GM19193 (cell line): ENCODE measurements around the gene GPR160.

Experiments
- POLR2A ChIP-seq: IDR thresholded peaks from 4 replicates; pipeline ENCODE4 v1.6.1; 2011; ENCODE audit not compliant: insufficient read depth, insufficient read length; ENCODE audit errors: extremely low read depth

Gene GPR160

DNA sequence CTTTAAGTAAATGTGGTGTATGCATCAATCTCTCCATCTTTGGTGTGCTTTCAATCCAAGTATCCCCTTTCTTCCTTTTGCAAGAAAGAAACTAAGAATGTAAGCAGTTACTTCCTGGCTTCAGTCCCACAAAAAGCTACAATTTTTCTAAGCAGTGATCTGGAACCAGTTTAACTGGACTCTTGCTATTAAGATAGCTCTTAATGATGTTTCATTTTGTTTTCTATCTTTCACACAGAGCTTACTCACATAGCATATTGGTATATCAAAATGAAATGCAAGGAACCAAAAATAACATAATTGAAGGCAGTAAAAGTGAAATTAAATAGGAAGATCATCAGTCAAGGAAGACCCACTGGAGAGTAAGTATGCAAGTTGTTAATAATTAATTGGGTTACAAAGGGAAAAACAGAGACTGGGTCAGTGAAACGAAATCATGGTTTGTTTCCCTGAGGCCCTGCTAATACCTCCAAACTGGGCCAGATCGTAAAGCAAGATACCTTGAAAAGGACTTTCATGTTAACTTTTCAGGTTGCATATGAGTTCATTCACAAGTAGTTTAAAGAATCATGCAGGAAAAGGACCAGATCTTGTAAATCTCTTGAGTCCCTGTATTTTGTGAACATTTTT is 41.9 kb downstream of the GPR160 start:
- no peak for TF ChIP-seq POLR2A

DNA sequence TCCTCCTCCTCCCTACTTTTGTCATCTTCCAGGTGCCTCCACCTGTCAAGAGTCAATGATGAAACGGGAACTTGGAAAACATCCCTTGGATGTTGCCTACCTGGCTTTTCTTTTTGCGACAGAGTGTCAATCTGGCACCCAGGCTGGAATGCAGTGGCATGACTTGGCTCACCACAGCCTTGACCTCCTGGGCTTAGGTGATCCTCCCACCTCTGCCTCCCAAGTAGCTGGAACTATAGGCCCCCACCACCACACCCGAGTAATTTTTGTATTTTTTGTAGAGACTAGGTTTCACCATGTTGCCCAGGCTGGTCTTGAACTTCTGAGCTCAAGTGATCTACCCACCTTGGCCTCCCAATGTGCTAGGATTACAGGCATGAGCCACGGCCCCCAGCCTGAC is 42.8 kb downstream of the GPR160 start:
- no peak for TF ChIP-seq POLR2A

DNA sequence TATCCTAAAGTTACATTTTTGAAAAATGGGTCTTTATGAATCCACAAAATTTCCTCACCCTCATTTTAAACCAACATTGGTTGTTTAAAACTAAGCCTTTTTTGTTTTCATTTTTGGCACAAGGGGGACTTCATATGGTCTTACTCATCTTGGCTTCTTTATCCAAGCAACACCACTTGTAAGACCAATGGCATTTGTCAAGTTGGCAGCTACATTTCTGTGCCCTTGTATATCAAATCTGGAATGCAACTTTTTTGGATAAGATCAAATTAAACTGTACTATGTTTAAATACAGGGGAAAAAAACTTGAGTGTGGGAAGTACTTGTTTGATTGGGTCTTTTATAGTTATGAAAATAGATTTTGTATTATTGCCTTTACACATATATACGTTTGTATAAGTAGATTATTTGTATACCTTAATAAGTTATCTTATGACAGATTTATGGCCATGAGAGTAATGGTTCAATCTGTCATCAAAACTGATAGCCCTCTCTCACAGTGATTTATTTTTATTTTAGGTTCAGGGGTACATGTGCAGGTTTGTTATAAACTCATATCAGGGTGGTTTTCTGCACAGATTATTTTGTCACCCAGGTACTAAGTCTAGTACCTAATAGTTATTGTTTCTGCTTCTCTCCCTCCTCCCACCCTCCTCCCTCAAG is 43.4 kb downstream of the GPR160 start:
- TF ChIP-seq POLR2A = no peak

DNA sequence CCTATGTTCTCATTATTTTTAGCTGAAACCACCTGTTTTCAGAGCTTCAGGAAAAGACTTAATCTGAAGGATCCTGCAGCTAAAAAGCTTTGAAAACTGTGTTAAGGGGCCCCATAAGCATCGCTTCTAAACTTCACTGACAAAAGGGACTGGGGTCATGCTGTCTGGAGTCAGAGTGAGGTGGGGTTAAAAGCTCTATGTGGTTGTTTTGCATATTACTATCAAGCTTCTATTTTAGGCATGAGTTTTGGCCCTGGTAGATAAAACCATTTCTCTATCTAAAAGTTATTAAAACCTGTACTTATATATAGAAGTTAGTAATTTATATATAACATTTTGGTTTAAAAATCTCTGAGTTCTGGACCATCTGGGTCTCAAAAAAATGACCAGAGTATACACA is 45.5 kb downstream of the GPR160 start:
- TF ChIP-seq POLR2A = no peak

DNA sequence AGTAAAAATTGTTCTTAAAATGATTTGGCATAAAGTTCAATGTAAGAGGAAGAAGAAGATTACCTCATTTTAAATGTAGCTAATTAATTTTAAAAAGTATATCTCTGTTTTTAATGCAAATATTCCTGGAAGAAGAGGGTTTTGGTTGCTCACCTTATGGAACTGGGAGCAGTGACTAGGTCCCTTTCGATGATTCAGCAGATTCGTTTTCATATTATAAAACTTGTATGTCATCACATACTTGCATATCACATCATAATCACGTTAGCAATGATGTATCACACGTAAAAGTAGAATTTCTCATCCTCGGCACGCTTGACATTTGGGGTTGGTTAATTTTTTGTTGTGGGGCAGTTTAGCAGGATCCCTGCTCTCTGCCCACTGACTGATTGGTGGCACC is 47.6 kb downstream of the GPR160 start:
- no peak for TF ChIP-seq POLR2A

DNA sequence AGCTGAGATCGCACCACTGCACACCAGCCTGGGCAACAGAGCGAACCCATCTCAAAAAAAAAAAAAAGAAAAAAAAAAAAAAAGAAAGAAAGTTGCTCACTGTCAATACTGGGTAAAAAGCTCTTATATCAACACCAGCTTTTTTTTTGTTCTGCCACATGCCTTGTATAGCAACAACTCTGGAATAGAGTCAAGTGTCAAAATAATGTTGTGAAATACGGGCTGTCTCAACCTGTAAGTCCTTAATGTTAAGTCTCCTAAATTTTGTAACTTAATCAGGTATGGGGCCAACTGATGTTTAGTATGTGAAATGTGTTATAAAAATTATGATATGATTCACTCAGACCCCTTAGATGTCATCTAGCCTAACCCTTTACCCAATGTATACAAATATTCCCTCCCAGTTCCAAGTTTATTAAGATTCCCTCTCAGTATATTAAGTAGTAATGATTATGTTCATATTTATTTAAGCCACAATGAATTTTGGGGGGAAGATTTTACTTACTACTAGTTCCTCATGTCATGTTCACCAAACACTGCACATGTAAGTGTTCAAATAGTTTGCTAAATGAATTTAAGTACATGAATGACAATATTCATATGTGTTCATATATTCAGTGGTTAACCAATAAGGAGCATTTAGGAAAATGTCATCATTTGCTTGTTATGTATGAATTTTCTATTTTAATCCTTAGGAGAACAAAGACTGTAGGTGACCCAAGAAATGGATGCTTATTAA is 52.2 kb downstream of the GPR160 start:
- no peak for TF ChIP-seq POLR2A

DNA sequence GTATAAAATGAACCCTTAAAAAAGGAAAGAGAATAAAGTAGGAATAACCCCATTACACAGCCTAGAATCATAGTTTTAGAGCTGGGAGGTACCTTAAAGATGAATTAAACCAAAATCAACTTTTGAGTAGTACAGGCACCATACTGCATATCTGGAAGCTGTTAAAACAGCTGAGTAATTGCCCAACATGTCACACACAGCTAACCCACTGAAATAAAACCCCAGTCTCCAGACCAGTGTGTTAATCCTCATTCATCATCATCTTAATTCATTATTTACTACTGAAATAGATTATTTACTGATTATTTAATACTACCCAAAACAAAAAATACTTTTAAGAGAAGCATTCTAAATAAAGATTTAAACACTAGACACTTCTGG is 52.8 kb downstream of the GPR160 start:
- no peak for TF ChIP-seq POLR2A

DNA sequence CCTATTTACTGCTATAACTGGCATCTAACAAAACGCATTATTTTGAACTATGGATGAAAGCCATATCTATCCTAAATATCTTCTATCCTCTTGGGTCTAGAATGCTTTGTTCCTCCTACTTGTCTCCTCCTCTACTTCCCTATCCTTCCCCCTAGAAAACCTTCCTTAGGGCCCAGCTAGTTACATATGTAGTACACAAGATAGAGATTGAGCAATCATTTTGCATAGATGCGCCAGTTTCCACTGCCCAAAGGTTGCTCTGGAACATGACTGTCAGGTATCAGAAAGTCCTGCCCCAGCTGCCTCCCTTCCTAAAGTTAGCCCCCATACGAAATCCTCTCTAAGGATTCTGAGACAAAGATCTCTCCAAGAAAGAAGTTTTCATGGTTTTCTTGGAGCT is 55.1 kb downstream of the GPR160 start:
- no peak for TF ChIP-seq POLR2A

DNA sequence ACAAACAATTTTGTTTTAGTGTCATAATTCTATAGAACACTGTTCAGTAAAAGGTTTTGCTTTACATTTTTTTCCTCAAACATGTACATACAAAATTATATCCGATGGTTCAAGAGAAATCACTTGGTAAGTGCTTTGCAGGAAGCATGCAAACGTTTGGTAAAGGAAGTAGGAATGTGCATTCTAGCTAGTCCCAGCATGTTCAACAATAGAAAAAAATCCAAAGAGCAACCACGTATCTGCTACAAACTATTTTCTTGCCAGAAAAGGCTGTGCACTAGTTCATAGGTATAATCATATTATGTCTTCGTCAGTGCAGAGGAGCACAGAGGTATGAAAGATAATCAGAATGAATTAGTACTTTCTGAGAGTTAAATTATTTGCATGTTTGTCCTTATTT is 58.0 kb downstream of the GPR160 start:
- TF ChIP-seq POLR2A = no peak

DNA sequence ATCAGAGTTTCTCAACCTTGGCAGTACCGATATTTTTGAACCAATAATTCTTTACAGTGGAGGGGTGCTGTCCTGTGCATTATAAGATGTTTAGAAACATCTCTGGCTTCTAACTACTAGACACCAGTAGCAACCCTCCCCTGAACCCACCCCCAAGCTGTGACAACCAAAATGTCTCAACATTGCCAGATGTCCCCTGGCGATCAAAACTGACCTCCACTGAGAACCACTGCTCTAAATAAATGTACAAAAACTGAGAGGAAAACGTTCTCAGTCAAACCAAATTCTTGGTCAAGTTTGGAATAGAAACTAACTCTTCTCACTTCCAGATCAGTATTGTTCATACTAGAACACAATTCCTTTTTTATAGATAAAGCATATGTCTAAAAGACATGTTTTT is 58.5 kb downstream of the GPR160 start:
- TF ChIP-seq POLR2A = no peak

DNA sequence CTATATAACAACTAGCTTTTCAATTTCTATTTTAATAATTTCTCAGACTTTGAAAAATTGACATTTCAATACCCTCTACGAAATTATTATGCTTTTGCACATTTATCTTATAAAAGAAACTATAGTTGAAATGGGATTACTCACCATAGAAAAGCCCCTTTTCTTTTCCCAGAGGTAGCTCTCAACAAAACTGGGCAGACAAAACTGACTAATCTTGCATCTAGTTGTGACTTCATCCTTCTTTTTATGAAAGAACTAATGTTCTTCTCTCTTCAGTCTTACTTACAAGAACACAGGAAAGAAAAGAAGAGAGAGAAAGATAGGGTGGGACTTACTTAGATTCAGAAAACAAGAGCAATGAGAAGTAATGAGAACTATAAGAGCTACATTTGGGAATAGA is 61.0 kb downstream of the GPR160 start:
- TF ChIP-seq POLR2A = no peak

DNA sequence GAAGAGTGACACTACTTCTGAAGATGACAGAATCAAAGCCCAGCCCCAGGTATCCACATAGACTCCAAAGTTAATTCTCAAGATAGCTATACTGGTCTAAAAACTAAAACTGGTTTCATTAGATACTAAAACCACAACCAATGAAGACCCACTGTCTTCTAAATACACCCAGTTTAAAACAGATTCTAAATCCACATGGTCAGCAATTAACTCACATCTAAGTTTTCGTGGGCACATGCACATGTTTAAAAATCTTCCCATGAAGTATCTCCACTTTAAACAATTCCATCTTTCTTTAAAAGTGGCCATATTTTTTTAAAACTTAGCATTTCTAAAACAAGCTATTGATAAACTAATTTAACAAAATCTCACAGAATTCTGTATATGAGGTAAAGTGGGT is 63.1 kb downstream of the GPR160 start:
- no peak for TF ChIP-seq POLR2A

DNA sequence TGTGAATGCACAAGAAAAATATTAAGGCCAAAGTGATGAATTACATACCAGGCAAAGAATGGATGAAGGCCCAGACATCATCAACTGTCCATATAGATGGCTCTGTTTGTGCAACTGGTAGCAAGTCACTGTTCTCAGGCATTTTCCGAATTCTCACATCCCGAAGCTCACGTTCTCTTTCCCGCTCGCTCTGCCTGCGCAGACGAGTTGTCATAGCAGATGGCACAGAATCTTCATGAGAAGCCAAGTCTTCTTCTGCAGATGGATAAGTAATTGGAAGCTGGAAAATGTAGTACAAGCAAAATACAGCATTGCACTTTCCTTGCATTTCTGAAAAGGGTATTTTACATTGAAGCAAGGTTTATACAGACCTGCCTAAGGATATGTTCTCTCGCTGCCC is 64.6 kb downstream of the GPR160 start:
- TF ChIP-seq POLR2A = no peak

DNA sequence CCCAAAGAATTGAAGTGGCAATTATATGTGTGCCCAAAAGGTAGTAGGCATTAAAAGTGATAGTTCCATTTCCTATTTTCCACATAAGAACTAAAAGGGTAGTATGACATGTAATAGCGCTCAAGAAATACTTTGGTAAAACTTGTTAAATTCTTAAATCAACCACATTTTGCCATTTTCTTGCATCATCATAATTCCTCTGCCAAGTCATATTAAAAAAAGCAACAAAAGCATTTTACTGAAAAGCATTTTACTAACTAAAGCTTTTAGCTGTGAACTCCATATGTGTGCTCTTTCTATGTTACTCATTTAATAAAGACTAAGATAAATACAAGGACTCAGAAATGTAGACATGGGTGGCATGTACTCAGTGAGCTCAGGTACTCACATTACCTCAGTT is 70.1 kb downstream of the GPR160 start:
- TF ChIP-seq POLR2A = no peak

DNA sequence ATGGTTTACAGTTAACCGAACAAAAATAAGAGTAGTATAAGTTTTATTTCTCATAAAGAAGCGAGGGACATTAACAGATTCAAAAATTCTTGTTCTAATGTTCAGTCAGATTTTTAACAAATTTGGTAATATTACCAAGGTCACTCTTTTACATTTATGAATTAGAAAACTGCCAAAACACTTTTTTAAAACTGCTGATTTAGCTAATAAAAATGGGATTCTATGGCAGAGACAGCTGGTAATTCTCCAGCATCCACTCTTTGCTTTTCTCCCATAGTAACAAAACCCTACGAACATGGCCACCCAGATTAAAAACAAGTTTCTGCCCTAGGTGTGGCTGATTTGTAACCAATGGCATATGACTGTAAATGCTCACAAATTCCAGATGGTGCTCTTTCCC is 71.2 kb downstream of the GPR160 start:
- TF ChIP-seq POLR2A = no peak
